Caco-2 (cell line): Measurements from ENCODE around the gene PYM1. TPM values are rescaled to one million over a fixed set of nuclear protein-coding genes. Genes with fewer than 3 reads are reported as not detected.
"Not testable (repeated sequence)": the region's sequence is repeated elsewhere in the genome, so short reads cannot be mapped to it uniquely, and the experiment has no call there.

ENCODE experiments used
- BruUV-seq: library from RNA; stranded (reverse); fragments of 400-500 nt; replicated peaks from 2 replicates; lab custom pipeline; 2021; lab: Mats Ljungman, UMichigan
- CTCF ChIA-PET: fragments of 300-600 bp; sonication (Branson Sonifier 250); formaldehyde crosslinking; loops from one replicate; lab custom pipeline; 2022; ENCODE audit warnings: antibody characterized with exemption; lab: Charles Lee
- POLR2A ChIA-PET: fragments of 300-600 bp; sonication (Branson Sonifier 250); formaldehyde crosslinking; loops from one replicate; lab custom pipeline; 2022; ENCODE audit warnings: antibody characterized with exemption; lab: Charles Lee
- DNase-seq, 2 experiments: peaks; one replicate each; pipeline versions ENCODE4 v3.0.0 to v3.0.0-alpha.2; 2020 to 2022
- H3K27me3 ChIP-seq: replicated peaks from 2 replicates; pipeline ENCODE4 v1.6.0; 2011; ENCODE audit warnings: low read length; ENCODE audit not compliant: control insufficient read depth, insufficient read depth
- H3K36me3 ChIP-seq: 2 replicates; pipeline ENCODE4 v1.5.1; 2011; ENCODE audit warnings: low read length; ENCODE audit not compliant: control insufficient read depth, insufficient read depth
- H3K4me1 ChIP-seq: fragments of 250-450 bp; sonication (Bioruptor Pico); 2 replicates; pipeline ENCODE4 v1.5.1; 2020; ENCODE audit warnings: mild to moderate bottlenecking
- H3K4me3 ChIP-seq: 2 replicates; pipeline ENCODE4 v1.5.1; 2011; ENCODE audit warnings: low read depth, mild to moderate bottlenecking, control low read depth, low read length
- H3K9me3 ChIP-seq: fragments of 250-450 bp; sonication (Bioruptor Pico); 2 replicates; pipeline ENCODE4 v1.5.1; 2020; ENCODE audit warnings: mild to moderate bottlenecking, moderate library complexity
- H3K27ac Mint-ChIP-seq: one replicate; pipeline ENCODE4 v1.8.0; 2022; ENCODE audit warnings: mixed read lengths; ENCODE audit not compliant: unreplicated experiment
- H3K27me3 Mint-ChIP-seq: one replicate; pipeline ENCODE4 v1.8.0; 2022; ENCODE audit warnings: mixed read lengths; ENCODE audit not compliant: insufficient read depth, unreplicated experiment
- H3K36me3 Mint-ChIP-seq: one replicate; pipeline ENCODE4 v1.8.0; 2022; ENCODE audit warnings: mild to moderate bottlenecking, mixed read lengths; ENCODE audit not compliant: insufficient read depth, unreplicated experiment
- H3K4me1 Mint-ChIP-seq: one replicate; pipeline ENCODE4 v1.8.0; 2022; ENCODE audit warnings: low read depth, mixed read lengths; ENCODE audit not compliant: unreplicated experiment
- H3K4me3 Mint-ChIP-seq: one replicate; pipeline ENCODE4 v1.8.0; 2022; ENCODE audit warnings: mild to moderate bottlenecking, moderate library complexity, mixed read lengths; ENCODE audit not compliant: unreplicated experiment
- H3K9me3 Mint-ChIP-seq: one replicate; pipeline ENCODE4 v1.8.0; 2022; ENCODE audit warnings: mixed read lengths; ENCODE audit not compliant: unreplicated experiment
- CTCF ChIP-seq, 2 experiments: fragments of 200-600 bp in 1 of 2; IDR thresholded peaks; 1 replicate in 1 of 2; 2 replicates in 1 of 2; pipeline versions ENCODE4 v1.5.1 to v1.8.0; 2011 to 2022; ENCODE audit warnings: antibody characterized with exemption in 1 of 2, control low read depth in 1 of 2, inconsistent platforms in 1 of 2, low read depth in 1 of 2, low read length in 1 of 2, mild to moderate bottlenecking in 1 of 2, moderate library complexity in 1 of 2; ENCODE audit not compliant: insufficient read depth in 1 of 2, severe bottlenecking in 1 of 2, unreplicated experiment in 1 of 2
- intact Hi-C: fragments of 100-400 bp; cut with micrococcal nuclease; formaldehyde crosslinking; loops from one replicate; pipeline ENCODE4 v1.10.0; 2022; ENCODE audit not compliant: unreplicated experiment
- total RNA-seq: library from RNA; stranded (reverse); gene quantifications from 2 replicates; pipeline ENCODE4 v1.2.3, GENCODE V29; 2022

Gene PYM1
- total RNA-seq, 1 experiment from 2014 or later: 47.2 TPM

GRCh38 chr12:55925371-55925770 lies 2.3 kb downstream of the PYM1 start:
- POLR2A ChIA-PET: no interaction called here
- DNase-seq: no peak

GRCh38 chr12:55923648-55924047 lies 4.0 kb downstream of the PYM1 start:
- Mint-ChIP-seq H3K4me1 (peaks cover 18% of the 10 kb centered on the region), H3K36me3 (peaks cover 49% of the 10 kb centered on the region)
- H3K27me3 Mint-ChIP-seq, DNase-seq, H3K27me3 ChIP-seq, H3K36me3 ChIP-seq, CTCF ChIA-PET, H3K4me1 ChIP-seq, BruUV-seq, H3K27ac Mint-ChIP-seq, H3K4me3 ChIP-seq, H3K9me3 Mint-ChIP-seq, H3K9me3 ChIP-seq, H3K4me3 Mint-ChIP-seq, intact Hi-C loops, POLR2A ChIA-PET: not testable (repeated sequence)

More at GRCh38 chr12:55925371-55925770, 2.3 kb downstream of the PYM1 start:
- BruUV-seq: no TSS peak
- no peak for TF ChIP-seq CTCF (IDR thresholded peaks at IDR 0.05; ENCODE audit: insufficient read depth in 1 of 2, low read depth in 1 of 2, low read length in 1 of 2, severe bottlenecking in 1 of 2, unreplicated experiment in 1 of 2)
- peaks cover 9% of the 10 kb centered on the region for H3K4me1 ChIP-seq
- no peaks in the 10 kb centered on the region for H3K9me3 ChIP-seq
- intact Hi-C loops: no loop called here
- peaks cover 39% of the 10 kb centered on the region for H3K36me3 Mint-ChIP-seq
- H3K27me3 ChIP-seq: no peaks in the 10 kb centered on the region
- H3K4me1 Mint-ChIP-seq: peaks cover 25% of the 10 kb centered on the region
- peak overlapping the region; percentile 33 for H3K27ac Mint-ChIP-seq
- H3K36me3 ChIP-seq: peaks cover 1% of the 10 kb centered on the region
- no peaks in the 10 kb centered on the region for H3K9me3 Mint-ChIP-seq
- CTCF ChIA-PET: interaction anchor here (1.5 kb wide), 1 partner anchor 108 kb away, joined by 4 read pairs; the partner anchor contains the start of genes ORMDL2 and SARNP
- no peaks in the 10 kb centered on the region for H3K27me3 Mint-ChIP-seq
- peak overlapping the region; percentile 98 for H3K4me3 Mint-ChIP-seq
- no peak overlapping the region for H3K4me3 ChIP-seq

- no peaks in the 10 kb centered on the region for H3K27me3 ChIP-seq
- no TSS peak for BruUV-seq
- intact Hi-C loops: no loop called here
- ChIA-PET CTCF (interaction anchor here (1.0 kb wide), 1 partner anchor 52 kb away, joined by 3 read pairs; no protein-coding TSS in a partner anchor), POLR2A (no interaction called here)
- peaks cover 1% of the 10 kb centered on the region for H3K36me3 ChIP-seq
- no peak for TF ChIP-seq CTCF (IDR thresholded peaks at IDR 0.05; ENCODE audit: insufficient read depth in 1 of 2, low read depth in 1 of 2, low read length in 1 of 2, severe bottlenecking in 1 of 2, unreplicated experiment in 1 of 2)
- peaks cover 12% of the 10 kb centered on the region for H3K4me1 Mint-ChIP-seq
- no peaks in the 10 kb centered on the region; the same call in 1 of the 2 replicates for H3K4me1 ChIP-seq
- H3K9me3 ChIP-seq: no peaks in the 10 kb centered on the region
- H3K27me3 Mint-ChIP-seq: no peaks in the 10 kb centered on the region
- no peak for DNase-seq
- no peak overlapping the region for H3K4me3 ChIP-seq
- H3K9me3 Mint-ChIP-seq: no peaks in the 10 kb centered on the region
- peaks cover 44% of the 10 kb centered on the region for H3K36me3 Mint-ChIP-seq
- H3K4me3 Mint-ChIP-seq: no peak overlapping the region
- H3K27ac Mint-ChIP-seq: no peak overlapping the region
Observed at GRCh38 chr12:55922126-55922525, 5.6 kb downstream of the PYM1 start.

GRCh38 chr12:55919032-55919431 lies 8.7 kb downstream of the PYM1 start:
- H3K27ac Mint-ChIP-seq, BruUV-seq, CTCF ChIA-PET, H3K9me3 Mint-ChIP-seq, DNase-seq, H3K4me3 ChIP-seq, H3K4me1 Mint-ChIP-seq, H3K9me3 ChIP-seq, H3K27me3 Mint-ChIP-seq, intact Hi-C loops, H3K36me3 ChIP-seq, H3K27me3 ChIP-seq, POLR2A ChIA-PET, H3K4me1 ChIP-seq, H3K4me3 Mint-ChIP-seq: not testable (repeated sequence)
- peaks cover 45% of the 10 kb centered on the region for H3K36me3 Mint-ChIP-seq
